Left ventricle myocardium superior (tissue), 1 donor: ENCODE data around the gene RNF169. TPM values are rescaled to one million over a fixed set of nuclear protein-coding genes. Genes with fewer than 3 reads are reported as not detected.
"Not testable (repeated sequence)": the region's sequence is repeated elsewhere in the genome, so short reads cannot be mapped to it uniquely, and the experiment has no call there.

Source experiments
- ATAC-seq: fragments of 200-7000 bp; cut with Tn5 transposase; one replicate; pipeline ENCODE4 v1.9.1; 2020; ENCODE audit warnings: mild to moderate bottlenecking, moderate library complexity
- DNase-seq: peaks from one replicate; pipeline ENCODE4 v3.0.0-alpha.2; 2020
- intact Hi-C: fragments of 100-400 bp; cut with micrococcal nuclease; formaldehyde crosslinking; loops from one replicate; pipeline ENCODE4 v1.11.0; 2022
- total RNA-seq: library from RNA; stranded (reverse); fragmentation: NEBNext Ultra II Directional; extraction: Animal tissue kit (Norgen Biotek cat#: 25700); gene quantifications from one replicate; pipeline ENCODE4 v1.2.1, GENCODE V29; 2021
- donor health status: DM: no; HTN: yes; CAD: no; lungs with severe emphysema.

RNF169 gene
- total RNA-seq, 1 donor from 2014 or later = 11.7 TPM

DNA sequence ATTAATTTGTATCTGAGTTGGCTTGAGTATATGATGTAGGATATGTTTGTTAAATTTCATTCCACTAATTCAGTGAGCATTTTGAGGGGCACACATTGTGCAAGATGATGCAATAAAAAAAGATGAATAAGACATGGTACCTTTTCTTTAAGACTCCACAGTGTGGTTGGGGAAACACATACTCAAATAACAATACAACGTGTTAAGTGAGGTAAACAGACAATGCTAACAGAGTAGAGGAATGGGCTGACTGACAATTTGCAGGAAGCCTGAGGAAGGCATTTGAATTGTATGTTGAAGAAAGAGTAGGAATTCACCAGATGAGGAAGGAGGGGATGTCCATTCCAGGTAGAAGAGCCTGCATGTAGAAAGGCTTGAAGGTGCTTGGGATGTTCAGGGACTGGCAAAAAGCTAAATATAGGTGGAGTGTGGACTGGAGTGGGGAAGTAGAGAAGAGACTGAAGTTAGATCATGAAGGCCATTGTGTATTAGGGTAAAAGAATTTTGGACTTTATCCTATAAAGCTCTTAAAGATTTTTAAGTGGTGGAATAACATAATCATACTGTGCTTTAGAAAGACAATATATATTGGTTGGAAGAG, 6.8 kb downstream of the RNF169 start:
- DNase-seq (no peak), ATAC-seq (peak; percentile 37)
- intact Hi-C loops = no loop called here

DNA sequence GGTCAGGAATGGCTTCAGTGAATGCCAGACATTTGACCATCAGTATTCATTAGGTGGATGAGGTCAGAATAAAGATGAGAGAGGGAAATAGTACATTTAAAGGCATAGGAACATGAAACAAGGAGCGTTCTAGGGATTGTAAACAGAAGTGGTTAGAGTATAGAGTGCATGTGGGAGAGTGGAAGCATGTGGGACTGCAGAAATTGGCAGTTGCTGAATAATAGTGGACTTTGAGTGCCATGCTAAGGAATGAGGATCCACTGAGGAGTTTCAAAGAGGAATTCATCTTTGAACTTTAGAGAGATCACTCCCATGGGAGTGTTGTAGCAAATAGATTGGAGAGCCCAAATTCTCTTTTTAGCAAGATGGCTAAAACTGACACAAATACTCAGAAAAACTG, 7.9 kb downstream of the RNF169 start:
- ATAC-seq = no peak
- no peak for DNase-seq
- intact Hi-C loops = no loop called here

DNA sequence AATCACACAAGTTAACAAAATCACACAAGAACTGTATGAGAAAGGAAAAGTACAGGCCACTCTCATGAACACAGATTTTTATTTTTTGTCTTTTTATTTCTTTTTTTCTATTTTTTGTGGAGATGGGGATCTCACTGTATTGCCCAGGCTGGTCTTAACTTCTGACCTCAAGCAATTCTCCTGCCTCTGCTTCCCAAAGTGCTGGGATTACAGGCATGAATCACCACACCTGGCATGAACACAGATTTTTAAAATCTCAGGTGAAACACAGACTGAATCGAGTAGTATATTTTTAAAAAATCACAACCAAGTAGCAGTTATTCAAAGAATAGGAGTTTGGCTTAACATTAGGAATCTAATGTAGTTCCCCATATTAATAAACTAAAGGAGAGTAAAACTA, 18.3 kb downstream of the RNF169 start:
- DNase-seq = no peak
- intact Hi-C loops = no loop called here

DNA sequence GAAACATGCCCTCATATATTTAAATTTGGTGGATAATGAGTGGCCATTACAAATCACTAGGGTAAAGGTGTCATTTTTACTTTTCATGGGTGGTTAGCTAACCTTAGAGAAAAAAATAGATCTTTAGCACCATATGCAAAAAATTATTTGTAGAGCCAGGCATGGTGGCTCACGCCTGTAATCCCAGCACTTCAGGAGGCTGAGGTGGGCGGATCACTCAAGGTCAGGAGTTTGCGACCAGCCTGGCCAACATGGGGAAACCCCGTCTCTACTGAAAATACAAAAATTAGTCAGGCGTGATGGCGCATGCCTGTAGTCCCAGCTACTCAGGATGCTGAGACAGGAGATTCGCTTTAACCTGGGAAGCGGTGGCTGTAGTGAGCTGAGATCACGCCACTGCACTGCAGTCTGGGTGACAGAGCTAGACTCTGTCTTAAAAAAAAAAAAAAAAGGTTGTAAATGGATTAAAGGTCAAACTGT, 19.6 kb downstream of the RNF169 start:
- ATAC-seq, intact Hi-C loops, DNase-seq: not testable (repeated sequence)

More for the DNA sequence above, 18.3 kb downstream of the RNF169 start:
- no peak for ATAC-seq

DNA sequence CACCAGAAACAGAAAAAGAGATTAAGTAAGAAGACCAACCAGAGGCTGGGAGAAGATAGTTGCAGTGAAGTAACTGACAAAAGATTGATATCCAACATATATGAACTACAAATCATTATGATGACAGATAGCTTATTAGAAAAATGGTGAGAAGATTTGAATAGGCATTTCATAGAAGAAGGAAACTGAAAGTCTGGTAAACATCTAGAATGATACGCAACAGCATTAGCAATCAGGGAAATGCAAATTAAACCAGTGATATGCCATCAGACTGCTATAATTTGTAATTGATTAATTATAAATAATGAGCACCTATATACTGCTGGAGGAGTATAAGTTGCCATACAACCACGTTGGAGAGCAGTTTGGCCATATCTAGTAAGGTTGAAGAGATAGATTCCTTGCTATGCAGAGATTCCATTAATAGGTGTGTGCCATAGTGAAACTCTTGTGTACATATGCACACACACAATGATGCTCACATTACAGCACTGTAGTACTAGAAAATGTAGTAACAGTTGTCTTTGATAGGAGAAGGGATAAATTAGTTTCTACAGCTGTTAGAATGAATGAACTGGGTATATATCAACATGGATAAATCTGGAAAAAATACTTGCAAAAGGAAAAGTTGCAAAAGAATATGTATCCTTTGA, 20.5 kb downstream of the RNF169 start:
- no peak for ATAC-seq
- DNase-seq = no peak
- intact Hi-C loops = no loop called here

DNA sequence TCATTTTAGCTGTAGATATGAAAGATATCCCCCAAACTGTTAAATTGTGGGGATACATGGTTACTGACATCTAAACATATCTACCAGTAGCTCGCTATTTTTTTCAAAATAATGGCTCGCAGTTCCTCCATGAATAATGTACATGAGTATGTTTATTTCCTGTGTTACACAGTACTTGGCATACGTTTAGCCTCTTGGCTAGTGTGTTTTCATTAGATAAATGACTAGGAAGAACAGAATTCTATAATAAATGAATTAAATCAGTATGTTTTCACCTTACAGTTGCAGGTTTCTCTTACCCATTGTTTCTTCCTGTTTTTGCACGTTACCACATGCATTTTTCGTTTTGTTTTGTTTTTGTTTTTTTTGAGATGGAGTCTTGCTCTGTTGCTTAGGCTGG, 21.8 kb downstream of the RNF169 start:
- intact Hi-C loops = no loop called here
- DNase-seq = no peak
- ATAC-seq = no peak

DNA sequence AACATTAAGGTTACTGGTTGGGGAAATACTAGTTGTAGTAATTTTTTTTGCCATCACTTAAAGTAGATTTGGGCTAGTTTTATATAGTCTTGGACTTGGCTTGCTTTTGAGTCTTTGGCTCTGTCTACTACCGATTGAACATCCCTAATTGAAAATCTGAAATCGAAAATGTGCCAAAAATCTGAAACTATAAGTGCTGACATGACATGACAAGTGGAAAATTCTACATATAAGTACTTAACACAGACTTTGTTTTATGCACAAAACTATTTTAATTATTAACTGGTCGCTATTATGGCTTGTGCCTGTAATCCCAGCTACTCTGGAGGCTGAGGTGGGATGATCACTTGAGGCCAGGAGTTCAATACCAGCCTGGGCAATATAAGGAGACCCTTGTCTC, 22.5 kb downstream of the RNF169 start:
- ATAC-seq (no peak), DNase-seq (no peak)
- intact Hi-C loops = no loop called here

DNA sequence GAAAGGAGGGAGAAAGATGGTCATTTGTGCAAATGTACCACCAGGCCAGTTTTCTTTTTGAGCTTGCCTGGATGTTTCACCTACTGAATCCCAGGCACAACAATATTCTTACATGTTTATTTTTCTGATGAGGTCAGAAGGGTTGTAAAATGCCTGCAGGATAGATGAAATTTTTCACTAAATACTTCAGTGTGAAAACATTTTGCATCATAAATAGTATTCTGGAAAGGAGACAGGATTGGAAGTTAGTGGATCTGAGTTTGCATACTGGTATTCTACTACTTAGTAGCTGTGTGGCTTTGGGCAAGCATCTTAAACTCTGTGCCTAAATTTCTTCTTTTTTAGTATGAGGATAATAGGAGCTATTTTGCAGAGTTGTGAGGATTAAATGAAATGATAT, 24.8 kb downstream of the RNF169 start:
- intact Hi-C loops = no loop called here
- ATAC-seq = no peak

DNA sequence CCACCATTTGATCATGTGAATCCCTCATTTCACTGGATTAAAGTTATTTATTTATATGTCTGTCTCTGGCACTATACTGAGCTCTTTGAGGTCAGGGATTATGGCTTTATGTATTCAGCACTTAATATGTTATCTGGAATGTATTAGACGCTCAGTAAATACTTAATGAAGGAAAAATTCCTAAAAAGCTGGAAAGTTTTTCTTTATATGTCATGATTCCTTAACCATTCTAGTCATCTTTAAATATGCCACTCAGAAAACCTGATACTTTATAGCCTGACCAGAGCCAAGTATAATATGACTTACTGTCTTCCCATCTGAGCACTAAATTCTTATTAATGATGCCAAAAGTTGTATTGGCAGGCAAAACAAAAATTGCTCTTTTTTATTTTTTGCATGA, 27.1 kb downstream of the RNF169 start:
- ATAC-seq (no peak), DNase-seq (no peak)
- intact Hi-C loops = no loop called here

More for the DNA sequence above, 24.8 kb downstream of the RNF169 start:
- DNase-seq = no peak

DNA sequence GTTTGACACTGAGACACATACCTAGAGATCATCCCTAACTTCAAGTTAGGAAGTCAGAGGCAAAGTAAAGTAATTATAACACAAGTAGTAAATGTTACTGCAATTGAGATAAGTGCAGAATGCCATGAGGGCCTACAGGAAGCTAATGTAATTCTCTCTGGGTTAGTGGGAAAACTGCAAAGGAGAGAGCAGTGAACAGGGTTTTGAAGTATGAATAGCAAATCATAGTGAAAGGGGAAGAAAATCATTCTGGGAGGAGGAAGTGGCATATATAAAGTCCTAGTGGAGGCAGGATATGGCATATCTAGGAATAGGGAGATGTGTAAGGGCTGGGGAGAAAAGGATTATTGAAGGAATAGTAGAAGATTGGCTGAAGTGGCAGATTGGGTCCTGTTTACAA, 27.9 kb downstream of the RNF169 start:
- intact Hi-C loops = no loop called here
- ATAC-seq (no peak), DNase-seq (no peak)

DNA sequence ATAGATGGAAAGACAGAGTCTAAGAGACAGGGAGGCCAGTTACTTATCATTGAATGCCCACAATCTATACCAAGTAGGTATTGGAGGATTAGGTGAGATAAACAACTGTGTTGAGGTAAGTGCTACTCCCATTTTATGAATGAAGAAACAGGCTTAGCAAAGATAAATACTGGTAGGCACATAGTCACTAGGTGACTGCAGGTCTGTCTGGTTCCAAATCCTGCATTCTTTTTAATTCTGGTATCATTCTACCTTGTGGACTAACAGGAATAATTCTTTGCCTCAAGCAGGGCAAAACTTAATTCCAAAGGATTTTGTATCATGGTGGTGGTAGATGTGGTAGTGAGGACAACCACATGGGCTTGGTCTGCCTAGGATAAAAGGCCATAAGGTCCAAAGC, 28.4 kb downstream of the RNF169 start:
- intact Hi-C loops = no loop called here
- DNase-seq = no peak
- ATAC-seq = no peak

DNA sequence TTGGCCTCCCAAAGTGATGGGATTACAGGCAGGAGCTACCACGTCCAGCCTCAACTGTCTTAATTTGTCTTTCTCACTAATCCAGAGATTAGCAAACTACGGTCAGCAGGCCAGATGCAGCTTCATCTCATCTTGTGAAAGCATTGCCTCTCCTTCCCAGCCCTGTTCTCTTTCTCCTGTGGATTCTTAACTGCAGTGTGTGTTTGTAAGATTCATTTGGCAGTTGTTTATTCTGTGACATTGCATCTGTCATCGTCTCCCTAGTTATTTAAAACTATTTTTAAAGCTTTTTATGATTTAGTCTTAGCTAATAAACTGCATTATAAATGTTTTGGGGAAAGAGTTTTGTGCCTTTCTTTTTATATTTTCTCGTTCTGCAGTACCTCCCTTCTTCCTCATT, 29.2 kb downstream of the RNF169 start:
- ATAC-seq (no peak), DNase-seq (no peak)
- intact Hi-C loops = no loop called here

DNA sequence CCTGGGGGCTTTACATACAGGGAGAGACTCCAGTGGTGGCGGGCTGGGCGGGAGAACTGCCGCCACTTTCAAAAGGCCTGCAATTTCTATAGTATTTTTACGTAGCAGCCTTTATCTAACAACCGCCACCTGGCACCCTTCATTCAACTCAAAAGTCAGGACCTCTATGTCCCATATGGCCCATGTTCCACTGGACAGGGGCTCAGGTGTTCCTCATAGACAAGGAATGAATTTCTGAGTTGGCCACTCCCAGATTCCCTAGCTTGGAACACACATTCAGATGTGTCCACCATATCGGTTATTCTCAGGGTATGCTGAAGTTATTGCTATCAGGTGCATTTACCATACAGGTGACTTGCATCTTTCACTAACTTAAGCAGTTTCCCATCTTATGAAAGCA, 29.9 kb downstream of the RNF169 start:
- intact Hi-C loops = no loop called here
- no peak for ATAC-seq

DNA sequence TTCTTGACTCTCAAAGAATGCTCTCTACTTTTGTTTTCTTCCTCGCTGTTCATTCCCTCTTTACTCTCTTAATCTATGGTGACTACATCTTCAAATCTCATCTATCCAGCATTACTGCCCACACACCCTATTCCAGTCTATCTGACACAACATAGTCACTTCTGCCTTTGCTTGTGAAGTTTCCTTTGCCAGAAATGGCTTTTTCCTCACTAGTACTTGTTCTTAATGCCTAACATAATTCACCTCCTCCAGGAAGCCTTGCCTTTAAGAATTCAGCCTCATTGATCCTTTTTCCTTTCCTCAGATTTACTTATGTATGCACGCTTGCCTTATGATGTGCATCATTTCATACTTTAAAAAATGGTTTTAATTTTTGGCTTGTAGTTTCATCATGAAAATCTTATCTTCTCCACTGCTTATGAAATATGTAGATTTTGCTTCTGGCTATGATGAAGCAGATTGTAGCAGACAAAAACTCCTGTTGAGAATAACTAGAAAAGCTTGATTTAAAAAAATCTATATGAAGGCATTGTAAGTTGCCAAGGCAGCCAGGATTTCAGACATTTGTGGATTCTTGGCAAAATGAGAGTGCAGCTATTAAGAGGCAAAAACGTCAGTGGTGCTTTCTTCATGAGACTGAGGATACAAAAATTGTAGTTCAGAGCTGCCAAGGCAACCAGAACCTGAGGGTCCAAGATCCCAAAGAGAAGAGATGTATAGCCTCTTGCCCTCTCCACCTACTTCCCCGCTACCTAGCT, 31.8 kb downstream of the RNF169 start:
- ATAC-seq (no peak), DNase-seq (no peak)
- intact Hi-C loops = no loop called here

More for the DNA sequence above, 29.9 kb downstream of the RNF169 start:
- no peak for DNase-seq

DNA sequence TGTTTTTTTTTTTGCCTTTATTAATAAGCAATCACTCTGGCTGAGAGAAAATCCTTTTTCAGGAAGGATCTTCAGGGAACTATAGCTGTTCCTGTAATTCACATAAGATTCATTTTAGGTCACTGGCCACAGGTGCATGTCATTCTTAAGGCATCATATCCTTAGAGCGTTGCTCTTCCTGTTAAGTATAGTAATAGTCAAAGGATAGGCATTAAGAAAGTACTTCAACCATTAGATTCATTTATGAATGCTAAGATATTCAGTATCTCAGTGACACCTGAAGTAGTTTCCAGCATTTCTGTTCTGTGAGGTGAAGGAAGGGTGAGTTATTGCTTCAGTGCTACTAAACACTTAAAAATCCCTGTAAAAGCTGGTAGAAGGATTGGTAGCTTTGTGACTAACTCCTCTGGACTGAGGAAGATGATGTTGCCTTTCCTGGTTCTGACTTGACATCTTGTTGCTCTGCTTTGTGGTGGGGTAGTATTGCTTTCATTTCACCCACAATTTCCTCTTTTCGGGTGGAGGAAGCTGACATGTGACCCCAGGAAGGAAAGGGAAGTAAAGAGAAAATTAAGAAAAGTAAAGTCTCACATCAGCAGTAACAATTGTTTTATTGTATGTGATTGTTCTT, 34.7 kb downstream of the RNF169 start:
- DNase-seq (no peak), ATAC-seq (peak; percentile 56)
- intact Hi-C loops = no loop called here

DNA sequence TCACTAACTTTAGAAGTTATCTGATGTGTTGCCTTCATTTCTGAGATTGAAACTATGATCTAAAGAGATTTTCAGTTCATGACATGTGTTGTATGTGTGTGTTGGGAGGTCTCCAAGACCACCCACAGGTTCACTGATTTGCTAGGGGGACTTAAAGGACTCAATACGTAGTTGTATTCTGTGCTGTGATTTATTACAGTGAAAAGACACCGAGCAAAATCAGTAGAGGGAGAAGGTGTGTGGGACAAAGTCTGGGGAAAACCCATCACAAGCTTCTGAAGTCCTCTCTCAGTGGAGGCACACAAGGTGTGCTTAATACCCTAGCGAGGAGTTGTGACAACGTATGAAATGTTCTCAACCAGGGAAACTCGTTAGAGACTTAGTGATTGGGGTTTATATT, 35.6 kb downstream of the RNF169 start:
- intact Hi-C loops = no loop called here
- DNase-seq = no peak
- ATAC-seq = no peak

DNA sequence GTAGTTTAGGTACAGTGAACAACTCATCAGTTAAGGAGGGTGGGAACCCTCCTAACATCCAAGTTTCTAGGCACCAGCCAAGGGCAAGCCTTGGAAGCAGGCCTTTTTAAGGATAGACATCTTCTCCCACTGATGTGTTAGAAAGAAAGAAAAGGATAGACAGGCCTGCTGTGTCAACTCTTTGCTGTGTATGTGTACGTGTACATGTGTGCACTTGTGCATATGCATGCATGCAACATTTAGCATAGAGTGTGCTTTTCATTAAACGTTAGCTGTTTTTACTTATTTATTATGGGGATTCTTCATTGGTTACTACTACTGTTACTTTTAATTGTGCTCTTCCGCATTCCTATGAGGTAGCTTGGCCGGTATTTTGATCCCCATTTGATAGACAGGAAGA, 36.1 kb downstream of the RNF169 start:
- DNase-seq (no peak), ATAC-seq (no peak)
- intact Hi-C loops = no loop called here

DNA sequence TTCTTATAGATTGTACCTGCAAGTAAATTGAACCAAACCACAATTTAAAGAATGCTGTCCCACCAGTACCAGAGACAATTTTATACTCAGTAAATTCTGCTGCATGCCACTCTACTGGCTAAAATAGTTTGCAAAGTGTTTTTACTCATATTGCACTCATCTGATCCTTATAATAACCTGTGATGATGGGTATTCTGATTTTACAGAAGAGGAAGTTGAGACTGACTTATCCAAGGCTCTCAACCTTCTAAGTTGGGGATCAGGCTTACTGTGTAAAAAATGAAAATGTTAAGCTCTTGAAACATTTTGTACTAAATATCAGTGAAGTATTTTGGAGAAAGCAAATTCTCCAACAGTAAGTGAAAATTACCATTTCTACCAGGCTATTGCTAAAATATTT, 37.9 kb downstream of the RNF169 start:
- no peak for DNase-seq
- intact Hi-C loops = no loop called here
- no peak for ATAC-seq

DNA sequence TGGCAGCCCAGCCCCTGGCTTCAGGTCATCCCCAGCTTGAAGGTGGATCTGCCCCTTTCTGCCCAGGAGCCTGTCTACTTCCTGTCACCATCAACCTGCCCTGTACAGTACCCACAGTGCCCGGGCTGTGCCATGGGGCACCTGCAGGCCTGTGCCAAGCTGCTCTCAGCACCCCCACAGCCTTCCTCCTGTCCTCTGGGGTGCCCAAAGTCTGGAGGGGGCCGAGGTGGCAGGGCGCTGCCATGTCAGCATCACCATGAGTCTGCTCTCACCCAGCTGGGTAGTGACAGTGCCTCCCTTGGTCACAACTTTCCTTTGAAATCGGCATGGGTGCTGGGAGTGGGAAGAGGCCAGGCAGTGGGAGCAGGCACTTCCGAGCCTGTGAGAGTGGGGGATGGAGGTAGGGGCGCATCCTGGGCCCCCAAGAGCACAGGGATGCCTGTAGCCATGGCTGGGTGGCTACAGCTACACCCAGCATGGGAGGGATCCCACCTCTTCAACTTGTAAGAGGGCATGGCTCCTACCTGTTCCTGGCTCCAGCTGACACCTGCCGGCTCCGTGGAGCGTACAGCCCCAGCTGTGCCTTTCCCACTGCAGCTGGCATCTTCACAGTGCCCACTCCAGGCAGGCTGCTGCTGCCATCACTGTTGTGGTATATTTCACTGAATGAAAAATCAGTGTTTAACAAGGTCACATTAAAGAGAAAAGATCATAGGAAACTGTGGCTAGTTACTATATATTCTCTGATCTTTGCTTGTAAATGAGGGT, 42.9 kb downstream of the RNF169 start:
- ATAC-seq (no peak), DNase-seq (no peak)
- intact Hi-C loops = no loop called here
